Endometrial microvascular endothelial cells (primary cell): ENCODE results near the gene ATF4. TPM values are rescaled to one million over a fixed set of nuclear protein-coding genes. Genes with fewer than 3 reads are reported as not detected.

Experiments used
- in situ Hi-C: cut with HindIII; loops from 2 replicates; pipeline ENCODE4 v1.10.0; 2017; ENCODE audit warnings: low sequenced_read_pairs, low pct_unique_long_range_greater_than_20kb; ENCODE audit errors: inconsistent ontology term
- total RNA-seq: library from RNA; depleted of rRNA; stranded (reverse); fragments of >200 nt; gene quantifications from one replicate; pipeline ENCODE4 v1.2.3, GENCODE V29; 2015; ENCODE audit errors: inconsistent ontology term

Gene ATF4
- total RNA-seq, 1 donor from 2014 or later: 209 TPM

- in situ Hi-C loops: loop anchor here (25.0 kb wide), 1 partner anchor 445 kb away; no protein-coding TSS in a partner anchor
These were observed 47.0 kb downstream of the ATF4 start for GRCh38 chr22:39567135-39567946.

- in situ Hi-C loops: loop anchor here (25.0 kb wide), 1 partner anchor 444 kb away; no protein-coding TSS in a partner anchor
These were observed 48.1 kb downstream of the ATF4 start for GRCh38 chr22:39568278-39568981.

GRCh38 chr22:39569066-39569465, 48.7 kb downstream of the ATF4 start:
- in situ Hi-C loops: loop anchor here (25.0 kb wide), 1 partner anchor 443 kb away; no protein-coding TSS in a partner anchor

- in situ Hi-C loops: loop anchor here (25.0 kb wide), 1 partner anchor 442 kb away; no protein-coding TSS in a partner anchor
These were observed 49.9 kb downstream of the ATF4 start for GRCh38 chr22:39570226-39570625.

- in situ Hi-C loops: loop anchor here (25.0 kb wide), 1 partner anchor 442 kb away; no protein-coding TSS in a partner anchor
These were observed 50.3 kb downstream of the ATF4 start, which contains the start of gene CACNA1I for GRCh38 chr22:39570665-39571064. Gene CACNA1I (plus strand): TSS chr22:39570753. CDS start chr22:39570753, 0 bp downstream.

- in situ Hi-C loops: loop anchor here (25.0 kb wide), 1 partner anchor 441 kb away; no protein-coding TSS in a partner anchor
These were observed 51.2 kb downstream of the ATF4 start for GRCh38 chr22:39571538-39571937.

Other genes starting within 250 kb of the ATF4 start
- gene RPL3, start 200.9 kb upstream of the ATF4 start, total RNA-seq: 1,837 TPM
- gene SYNGR1, start 170.6 kb upstream of the ATF4 start, total RNA-seq: 0.19 TPM
- gene TAB1, start 120.8 kb upstream of the ATF4 start, total RNA-seq: 14.5 TPM
- gene MGAT3, start 63.5 kb upstream of the ATF4 start, total RNA-seq: not detected
- gene MIEF1, start 18.3 kb upstream of the ATF4 start, total RNA-seq: 36.1 TPM
- 107 TPM for gene RPS19BP1, start 12.2 kb downstream of the ATF4 start, total RNA-seq
- not detected for gene CACNA1I, start 50.2 kb downstream of the ATF4 start, total RNA-seq